H9 (cell line): ENCODE data around the gene CFAP46. TPM values are rescaled to one million over a fixed set of nuclear protein-coding genes. Genes with fewer than 3 reads are reported as not detected.
"Not testable (repeated sequence)": the region's sequence is repeated elsewhere in the genome, so short reads cannot be mapped to it uniquely, and the experiment has no call there.

Source experiments
- DNase-seq: peaks from one replicate; pipeline ENCODE4 v3.0.0-alpha.2; 2017
- H2AFZ ChIP-seq: one replicate; pipeline ENCODE4 v1.6.1; 2013; ENCODE audit warnings: mild to moderate bottlenecking, low read length, control low read depth, moderate library complexity
- H2AK5ac ChIP-seq: 2 replicates; pipeline ENCODE4 v1.6.1; 2013; ENCODE audit warnings: low read length, control low read depth, mixed read lengths; ENCODE audit not compliant: insufficient read length
- H2BK120ac ChIP-seq: one replicate; pipeline ENCODE4 v1.6.1; 2013; ENCODE audit warnings: low read depth, mild to moderate bottlenecking, low read length, control low read depth, inconsistent platforms; ENCODE audit not compliant: poor library complexity, severe bottlenecking
- H2BK12ac ChIP-seq: 2 replicates; pipeline ENCODE4 v1.6.1; 2013; ENCODE audit warnings: low read length, control low read depth, mixed read lengths, low read depth; ENCODE audit not compliant: insufficient read length
- H2BK15ac ChIP-seq: 2 replicates; pipeline ENCODE4 v1.6.1; 2013; ENCODE audit warnings: low read depth, low read length, control low read depth
- H2BK20ac ChIP-seq: one replicate; pipeline ENCODE4 v1.6.1; 2013; ENCODE audit warnings: low read depth, mild to moderate bottlenecking, low read length, control low read depth, inconsistent platforms; ENCODE audit not compliant: poor library complexity, severe bottlenecking
- H2BK5ac ChIP-seq: 2 replicates; pipeline ENCODE4 v1.6.1; 2013; ENCODE audit warnings: low read length, control low read depth, mixed read lengths; ENCODE audit not compliant: insufficient read length
- H3K14ac ChIP-seq: 2 replicates; pipeline ENCODE4 v1.6.1; 2013; ENCODE audit warnings: low read length, control low read depth; ENCODE audit not compliant: insufficient read depth
- H3K18ac ChIP-seq: 2 replicates; pipeline ENCODE4 v1.6.1; 2013; ENCODE audit warnings: low read depth, mild to moderate bottlenecking, mixed read lengths, low read length, control low read depth; ENCODE audit not compliant: insufficient read length
- H3K23ac ChIP-seq: 2 replicates; pipeline ENCODE4 v1.6.1; 2013; ENCODE audit warnings: low read length, control low read depth, mixed read lengths, low read depth; ENCODE audit not compliant: insufficient read length
- H3K23me2 ChIP-seq: 2 replicates; pipeline ENCODE4 v1.6.1; 2013; ENCODE audit warnings: low read depth, mild to moderate bottlenecking, mixed read lengths, low read length, control low read depth; ENCODE audit not compliant: insufficient read length, poor library complexity, severe bottlenecking
- H3K27ac ChIP-seq: 2 replicates; pipeline ENCODE4 v1.5.1; 2013; ENCODE audit warnings: low read length, control low read depth, mixed read lengths, low read depth; ENCODE audit not compliant: insufficient read length
- H3K27me3 ChIP-seq: 2 replicates; pipeline ENCODE4 v1.6.1; 2013; ENCODE audit warnings: low read length, control low read depth, inconsistent platforms; ENCODE audit not compliant: insufficient read depth
- H3K4ac ChIP-seq: 2 replicates; pipeline ENCODE4 v1.6.1; 2013; ENCODE audit warnings: low read depth, mild to moderate bottlenecking, control low read depth, inconsistent platforms, low read length, moderate library complexity
- H3K4me1 ChIP-seq: 2 replicates; pipeline ENCODE4 v1.6.1; 2013; ENCODE audit warnings: low read length, control low read depth, inconsistent platforms; ENCODE audit not compliant: insufficient read depth
- H3K4me2 ChIP-seq: 2 replicates; pipeline ENCODE4 v1.6.1; 2013; ENCODE audit warnings: low read length, control low read depth, mixed read lengths; ENCODE audit not compliant: insufficient read length, insufficient read depth
- H3K56ac ChIP-seq: 2 replicates; pipeline ENCODE4 v1.6.1; 2013; ENCODE audit warnings: low read depth, mild to moderate bottlenecking, mixed read lengths, low read length, control low read depth; ENCODE audit not compliant: insufficient read length
- H3K79me1 ChIP-seq: 2 replicates; pipeline ENCODE4 v1.6.1; 2013; ENCODE audit warnings: low read depth, mild to moderate bottlenecking, moderate library complexity, low read length, control low read depth, inconsistent platforms; ENCODE audit not compliant: insufficient read depth, poor library complexity, severe bottlenecking
- H3K79me2 ChIP-seq: 2 replicates; pipeline ENCODE4 v1.6.1; 2013; ENCODE audit warnings: low read length, control low read depth, inconsistent platforms; ENCODE audit not compliant: insufficient read depth
- H3K9ac ChIP-seq: 2 replicates; pipeline ENCODE4 v1.6.1; 2013; ENCODE audit warnings: low read length, control low read depth, mixed read lengths; ENCODE audit not compliant: insufficient read length; ENCODE audit errors: extremely low read depth
- H3K9me3 ChIP-seq: one replicate; pipeline ENCODE4 v1.6.1; 2013; ENCODE audit warnings: low read depth, low read length, inconsistent platforms; ENCODE audit not compliant: control insufficient read depth
- H3T11ph ChIP-seq: one replicate; pipeline ENCODE4 v1.6.1; 2013; ENCODE audit warnings: mild to moderate bottlenecking, low read length, control low read depth, inconsistent platforms
- H4K20me1 ChIP-seq: one replicate; pipeline ENCODE4 v1.6.1; 2013; ENCODE audit not compliant: control insufficient read depth, insufficient read length, insufficient read depth
- H4K5ac ChIP-seq: 2 replicates; pipeline ENCODE4 v1.6.1; 2013; ENCODE audit warnings: low read depth, mild to moderate bottlenecking, mixed read lengths, low read length, control low read depth; ENCODE audit not compliant: insufficient read length
- H4K8ac ChIP-seq: replicated peaks from 2 replicates; pipeline ENCODE4 v1.6.1; 2013; ENCODE audit warnings: low read length, control low read depth, mixed read lengths, low read depth; ENCODE audit not compliant: insufficient read length
- H4K91ac ChIP-seq: 2 replicates; pipeline ENCODE4 v1.6.1; 2013; ENCODE audit warnings: low read depth, mild to moderate bottlenecking, moderate library complexity, mixed read lengths, low read length, control low read depth; ENCODE audit not compliant: insufficient read length
- H3K27ac Mint-ChIP-seq, 3 experiments: 2 replicates in 2 of 3; 3 replicates in 1 of 3; pipeline ENCODE4 v1.8.0; 2020 to 2021; ENCODE audit warnings: mixed read lengths in 3 of 3, mild to moderate bottlenecking in 1 of 3, moderate library complexity in 1 of 3
- H3K27me3 Mint-ChIP-seq: 2 replicates; pipeline ENCODE4 v1.8.0; 2021; ENCODE audit warnings: low read depth, mild to moderate bottlenecking, moderate library complexity, mixed read lengths
- H3K36me3 Mint-ChIP-seq, 3 experiments: 2 replicates in 2 of 3; 3 replicates in 1 of 3; pipeline ENCODE4 v1.8.0; 2020 to 2021; ENCODE audit warnings: low read depth in 3 of 3, mixed read lengths in 3 of 3; ENCODE audit not compliant: insufficient read depth in 1 of 3
- H3K4me1 Mint-ChIP-seq, 2 experiments: 2 replicates each; pipeline ENCODE4 v1.8.0; 2020; ENCODE audit warnings: mixed read lengths in 2 of 2
- H3K4me3 Mint-ChIP-seq, 2 experiments: 2 replicates in 1 of 2; 3 replicates in 1 of 2; pipeline ENCODE4 v1.8.0; 2020 to 2021; ENCODE audit warnings: mild to moderate bottlenecking in 2 of 2, mixed read lengths in 2 of 2, moderate library complexity in 1 of 2
- H3K9me3 Mint-ChIP-seq, 2 experiments: 2 replicates in 1 of 2; 3 replicates in 1 of 2; pipeline ENCODE4 v1.8.0; 2020; ENCODE audit warnings: mild to moderate bottlenecking in 2 of 2, mixed read lengths in 2 of 2, moderate library complexity in 1 of 2
- WGBS: extraction: QIAGEN DNeasy Blood & Tissue Kit; methylation state at CpG from one replicate; pipeline ENCODE4 v1.1.7; 2013; ENCODE audit warnings: missing lambda C conversion rate, low lambda C conversion rate, mixed read lengths; ENCODE audit not compliant: insufficient read length; ENCODE audit errors: extremely low coverage; 5-methylcytosine and 5-hydroxymethylcytosine counted together
- total RNA-seq: library from RNA; stranded (reverse); gene quantifications from 2 replicates; pipeline ENCODE4 v1.2.1, GENCODE V29; 2021
- TF ChIP-seq, protein P1 (sequence below): fragments of 200-600 bp; sonication (generic); conservative IDR thresholded peaks from 3 replicates; pipeline ENCODE4 v1.8.0; 2021; ENCODE audit warnings: antibody characterized with exemption, mild to moderate bottlenecking

The CFAP46 gene
- total RNA-seq, 1 experiment from 2014 or later: 3.1 TPM

DNA sequence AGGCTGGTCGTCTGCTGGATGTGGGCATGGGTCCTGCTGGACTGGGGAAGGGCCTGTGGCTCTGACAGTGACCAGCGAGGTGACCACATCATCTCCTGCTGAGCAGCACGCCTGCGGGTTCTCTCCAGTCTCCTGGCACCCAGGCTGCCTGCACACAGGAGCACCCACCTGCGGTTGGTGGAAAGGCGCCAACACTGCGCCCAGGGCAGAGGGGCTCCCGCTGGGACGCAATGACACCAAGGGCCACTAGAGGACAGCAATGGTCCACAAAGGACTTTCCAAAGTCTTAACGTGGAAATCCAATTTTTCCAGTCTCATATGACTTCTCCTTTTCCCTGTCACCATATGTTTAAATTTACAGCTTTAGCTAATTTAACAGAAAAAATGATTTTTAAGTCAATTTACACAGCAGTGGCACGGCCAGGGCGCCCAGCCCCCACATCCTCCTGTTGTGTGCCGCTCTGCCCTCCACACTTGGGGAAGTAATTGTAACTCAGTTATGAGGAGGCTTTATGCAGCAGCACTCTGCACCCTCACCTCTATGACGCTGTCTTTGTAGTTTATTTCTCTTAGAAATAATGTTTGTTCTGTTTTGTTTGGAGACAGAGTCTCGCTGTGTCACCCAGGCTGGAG is 38.1 kb downstream of the CFAP46 start:
- no CpG with 5 or more reads among the region's 15 CpGs for WGBS
- Histone ChIP-seq H3K27ac (no peak overlapping the region), H3T11ph (no peak overlapping the region), H3K18ac (no peak overlapping the region), H4K20me1 (no peaks in the 10 kb centered on the region), H4K5ac (no peak overlapping the region), H2BK15ac (no peak overlapping the region), H4K8ac (no peak overlapping the region), H2AFZ (no peak overlapping the region), H2BK12ac (no peak overlapping the region), H3K27me3 (no peaks in the 10 kb centered on the region), H3K4me2 (no peak overlapping the region), H2BK20ac (no peak overlapping the region), H3K9ac (no peak overlapping the region), H2BK120ac (no peak overlapping the region), H3K4ac (no peak overlapping the region), H3K9me3 (peaks cover 6% of the 10 kb centered on the region), H3K79me2 (no peaks in the 10 kb centered on the region), H2AK5ac (no peak overlapping the region), H3K79me1 (no peaks in the 10 kb centered on the region), H3K56ac (no peak overlapping the region), H3K14ac (no peak overlapping the region), H2BK5ac (no peak overlapping the region), H3K23me2 (no peaks in the 10 kb centered on the region), H3K4me1 (no peaks in the 10 kb centered on the region), H3K23ac (no peak overlapping the region), H4K91ac (no peak overlapping the region)
- Mint-ChIP-seq H3K27ac (no peak overlapping the region), H3K4me1 (peaks cover 7% of the 10 kb centered on the region in 2 experiments; a peak in 3 of 4 replicates), H3K4me3 (no peak overlapping the region), H3K36me3 (peaks cover 3 to 7% (median 5%) of the 10 kb centered on the region in 3 experiments; a peak in 4 of 7 replicates), H3K9me3 (peaks cover 11 to 14% of the 10 kb centered on the region in 2 experiments), H3K27me3 (peaks cover 9% of the 10 kb centered on the region)
- DNase-seq: peak; percentile 64
- TF ChIP-seq, protein P1, sequence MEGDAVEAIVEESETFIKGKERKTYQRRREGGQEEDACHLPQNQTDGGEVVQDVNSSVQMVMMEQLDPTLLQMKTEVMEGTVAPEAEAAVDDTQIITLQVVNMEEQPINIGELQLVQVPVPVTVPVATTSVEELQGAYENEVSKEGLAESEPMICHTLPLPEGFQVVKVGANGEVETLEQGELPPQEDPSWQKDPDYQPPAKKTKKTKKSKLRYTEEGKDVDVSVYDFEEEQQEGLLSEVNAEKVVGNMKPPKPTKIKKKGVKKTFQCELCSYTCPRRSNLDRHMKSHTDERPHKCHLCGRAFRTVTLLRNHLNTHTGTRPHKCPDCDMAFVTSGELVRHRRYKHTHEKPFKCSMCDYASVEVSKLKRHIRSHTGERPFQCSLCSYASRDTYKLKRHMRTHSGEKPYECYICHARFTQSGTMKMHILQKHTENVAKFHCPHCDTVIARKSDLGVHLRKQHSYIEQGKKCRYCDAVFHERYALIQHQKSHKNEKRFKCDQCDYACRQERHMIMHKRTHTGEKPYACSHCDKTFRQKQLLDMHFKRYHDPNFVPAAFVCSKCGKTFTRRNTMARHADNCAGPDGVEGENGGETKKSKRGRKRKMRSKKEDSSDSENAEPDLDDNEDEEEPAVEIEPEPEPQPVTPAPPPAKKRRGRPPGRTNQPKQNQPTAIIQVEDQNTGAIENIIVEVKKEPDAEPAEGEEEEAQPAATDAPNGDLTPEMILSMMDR: peak; percentile 98

DNA sequence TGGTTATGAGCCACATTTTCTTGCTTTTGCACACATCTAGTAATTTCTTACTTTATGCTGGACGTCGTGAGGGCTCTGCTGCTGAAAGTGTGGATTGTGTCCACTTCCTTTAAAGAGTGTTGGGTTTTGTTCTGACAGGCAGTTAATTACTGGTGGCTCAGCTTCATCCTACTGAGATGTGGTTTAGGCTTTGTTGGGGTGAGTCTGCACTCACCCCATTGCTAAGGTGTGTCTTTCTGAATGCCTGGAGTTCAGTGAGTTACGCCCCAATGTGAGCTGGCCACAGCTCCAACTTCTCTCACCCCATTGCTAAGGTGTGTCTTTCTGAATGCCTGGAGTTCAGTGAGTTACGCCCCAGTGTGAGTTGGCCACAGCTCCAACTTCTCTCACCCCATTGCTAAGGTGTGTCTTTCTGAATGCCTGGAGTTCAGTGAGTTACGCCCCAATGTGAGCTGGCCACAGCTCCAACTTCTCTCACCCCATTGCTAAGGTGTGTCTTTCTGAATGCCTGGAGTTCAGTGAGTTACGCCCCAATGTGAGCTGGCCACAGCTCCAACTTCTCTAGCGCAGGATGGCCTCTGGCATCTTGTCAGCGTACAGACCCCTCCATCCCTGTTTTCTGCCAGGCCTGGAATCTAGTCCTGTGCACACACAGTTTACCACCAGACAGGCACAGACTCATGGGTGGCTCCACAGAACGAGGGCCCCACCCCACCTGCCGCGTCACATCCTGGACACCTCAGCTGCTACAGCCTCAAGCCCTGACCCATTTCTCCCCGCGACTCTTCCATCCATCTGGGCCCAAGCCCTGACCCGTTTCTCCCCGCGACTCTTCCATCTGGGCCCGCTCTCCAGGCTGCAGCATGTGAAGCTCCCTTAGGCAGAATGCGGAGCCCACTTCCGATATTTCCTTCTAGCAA is 39.5 kb downstream of the CFAP46 start:
- H2BK5ac ChIP-seq, H3K36me3 Mint-ChIP-seq, H3K23me2 ChIP-seq, H3K23ac ChIP-seq, H3K79me1 ChIP-seq, H2BK20ac ChIP-seq, H3K27me3 ChIP-seq, H4K5ac ChIP-seq, H3K4me1 ChIP-seq, H3K27ac ChIP-seq, H3K4me1 Mint-ChIP-seq, H3K79me2 ChIP-seq, H2AFZ ChIP-seq, H3K4me2 ChIP-seq, H2BK120ac ChIP-seq, DNase-seq, H3K4ac ChIP-seq, H3K9ac ChIP-seq, H3T11ph ChIP-seq, H4K8ac ChIP-seq, H3K9me3 ChIP-seq, H3K4me3 Mint-ChIP-seq, H4K91ac ChIP-seq, H3K14ac ChIP-seq, H3K27ac Mint-ChIP-seq, H2BK15ac ChIP-seq, H3K27me3 Mint-ChIP-seq, H3K18ac ChIP-seq, H3K56ac ChIP-seq, H2BK12ac ChIP-seq, H2AK5ac ChIP-seq, H4K20me1 ChIP-seq: not testable (repeated sequence)
- WGBS: no CpG with 5 or more reads among the region's 19 CpGs
- peaks cover 11 to 14% of the 10 kb centered on the region in 2 experiments for H3K9me3 Mint-ChIP-seq
